ENCODE measurements around the gene DNAJC6.
A peak's percentile ranks its signal among the peaks of the same experiment; 100 is the strongest.

Gene DNAJC6

GRCh38 chr1:65292861-65293593 lies 16.3 kb upstream of the DNAJC6 start:
- no peak for DNase-seq (ENCODE audit: low spot score)

GRCh38 chr1:65297706-65298105 lies 11.6 kb upstream of the DNAJC6 start:
- no peak for DNase-seq (ENCODE audit: low spot score)

GRCh38 chr1:65299328-65299727 lies 10.0 kb upstream of the DNAJC6 start:
- no peak for DNase-seq (ENCODE audit: low spot score)

GRCh38 chr1:65308781-65309303 lies 501 bp upstream of the DNAJC6 start:
- DNase-seq (ENCODE audit: low spot score): no peak

- no peak for DNase-seq (ENCODE audit: low spot score)
Observed at GRCh38 chr1:65310078-65310587, 790 bp downstream of the DNAJC6 start.

- no peak for DNase-seq (ENCODE audit: low spot score)
Observed at GRCh38 chr1:65311760-65312159, 2.4 kb downstream of the DNAJC6 start.

- no peak for DNase-seq (ENCODE audit: low spot score)
Observed at GRCh38 chr1:65316233-65316632, 6.9 kb downstream of the DNAJC6 start.

GRCh38 chr1:65317866-65318653 lies 8.7 kb downstream of the DNAJC6 start:
- no peak for DNase-seq (ENCODE audit: low spot score)

GRCh38 chr1:65319141-65319540 lies 9.8 kb downstream of the DNAJC6 start:
- no peak for DNase-seq (ENCODE audit: low spot score)

- DNase-seq (ENCODE audit: low spot score): no peak
Observed at GRCh38 chr1:65319754-65320153, 10.4 kb downstream of the DNAJC6 start.

GRCh38 chr1:65321879-65322278 lies 12.5 kb downstream of the DNAJC6 start:
- no peak for DNase-seq (ENCODE audit: low spot score)

- DNase-seq (ENCODE audit: low spot score): peak; percentile 37
Observed at GRCh38 chr1:65323246-65323645, 13.9 kb downstream of the DNAJC6 start.

- DNase-seq (ENCODE audit: low spot score): no peak
Observed at GRCh38 chr1:65330021-65330420, 20.7 kb downstream of the DNAJC6 start.

- no peak for DNase-seq (ENCODE audit: low spot score)
Observed at GRCh38 chr1:65330822-65331221, 21.5 kb downstream of the DNAJC6 start.

GRCh38 chr1:65332821-65333220 lies 23.5 kb downstream of the DNAJC6 start:
- no peak for DNase-seq (ENCODE audit: low spot score)

GRCh38 chr1:65334081-65334480 lies 24.7 kb downstream of the DNAJC6 start:
- DNase-seq (ENCODE audit: low spot score): no peak

GRCh38 chr1:65339866-65340468 lies 30.6 kb downstream of the DNAJC6 start:
- DNase-seq (ENCODE audit: low spot score): no peak

- DNase-seq (ENCODE audit: low spot score): no peak
Observed at GRCh38 chr1:65341381-65341780, 32.0 kb downstream of the DNAJC6 start.

GRCh38 chr1:65343286-65343685 lies 33.9 kb downstream of the DNAJC6 start:
- DNase-seq (ENCODE audit: low spot score): no peak

- no peak for DNase-seq (ENCODE audit: low spot score)
Observed at GRCh38 chr1:65344171-65344814, 35.0 kb downstream of the DNAJC6 start.

- DNase-seq (ENCODE audit: low spot score): no peak
Observed at GRCh38 chr1:65346190-65346589, 36.8 kb downstream of the DNAJC6 start.

All from activated CD4-positive, alpha-beta T cell treated with anti-CD3 and anti-CD28 coated beads, Interleukin-2, Interleukin-4, amounts not matched to agents 100 ng/mL and 50 ng/mL, durations not matched to agents 16 hours and 8 hours (primary cell).